Measurements from ENCODE around the gene PGS1. TPM values are rescaled to one million over a fixed set of nuclear protein-coding genes. Genes with fewer than 3 reads are reported as not detected.
A peak's percentile ranks its signal among the peaks of the same experiment; 100 is the strongest.

PGS1 gene
- total RNA-seq, 1 donor from 2014 or later, result 66.9 TPM

DNA sequence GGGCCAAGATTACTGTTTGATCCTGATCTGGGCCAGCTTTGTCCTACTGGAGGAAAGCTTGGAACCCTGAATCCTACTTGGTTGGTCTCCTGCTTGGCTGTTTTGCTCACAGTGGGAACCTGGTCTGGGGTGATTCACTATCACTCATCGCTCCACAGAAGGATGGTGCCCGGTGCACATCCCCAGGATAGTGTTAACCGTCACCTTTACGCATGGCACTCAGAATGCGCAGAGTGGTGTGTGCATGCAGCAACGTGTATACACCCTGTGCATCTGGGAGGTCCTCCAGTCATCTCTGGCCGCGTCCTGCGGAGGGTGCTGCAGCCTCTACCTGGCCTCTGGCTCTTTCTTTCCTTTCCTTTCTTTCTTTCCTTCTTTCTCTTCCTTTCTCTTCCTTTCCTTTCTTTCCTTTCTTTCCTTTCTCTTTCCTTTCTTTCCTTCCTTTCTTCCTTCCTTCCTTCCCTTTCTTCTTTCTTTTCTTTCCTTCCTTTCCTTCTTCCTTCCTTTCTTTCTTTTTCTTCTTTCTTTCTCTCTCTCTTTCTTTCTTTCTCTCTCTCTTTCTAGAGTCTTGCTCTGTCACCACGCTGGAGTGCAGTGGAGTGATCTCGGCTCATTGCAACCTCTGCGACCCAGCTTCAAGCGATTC lies 31.7 kb upstream of the PGS1 start:
- DNase-seq, result no peak

DNA sequence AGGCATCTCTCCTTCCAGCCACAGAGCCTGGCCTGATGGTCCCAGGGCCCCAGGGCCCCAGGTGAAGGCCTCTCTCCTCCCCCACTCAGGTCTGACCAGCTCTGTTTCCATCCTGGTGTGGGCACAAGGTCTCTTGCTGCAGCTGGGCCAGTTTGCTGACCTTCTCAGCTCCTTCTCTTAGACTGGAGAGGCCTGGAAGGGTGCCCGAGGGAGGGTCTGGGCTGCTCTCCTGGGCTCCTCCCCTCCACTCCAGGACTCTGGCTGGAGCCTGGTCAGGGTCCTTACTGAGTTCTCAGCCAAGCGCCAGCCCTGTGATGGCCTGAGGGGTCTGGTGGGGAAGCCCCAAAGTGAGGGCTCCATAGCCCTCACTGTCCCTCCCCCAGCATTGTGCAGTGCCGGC lies 31.0 kb upstream of the PGS1 start:
- no peak for DNase-seq

DNA sequence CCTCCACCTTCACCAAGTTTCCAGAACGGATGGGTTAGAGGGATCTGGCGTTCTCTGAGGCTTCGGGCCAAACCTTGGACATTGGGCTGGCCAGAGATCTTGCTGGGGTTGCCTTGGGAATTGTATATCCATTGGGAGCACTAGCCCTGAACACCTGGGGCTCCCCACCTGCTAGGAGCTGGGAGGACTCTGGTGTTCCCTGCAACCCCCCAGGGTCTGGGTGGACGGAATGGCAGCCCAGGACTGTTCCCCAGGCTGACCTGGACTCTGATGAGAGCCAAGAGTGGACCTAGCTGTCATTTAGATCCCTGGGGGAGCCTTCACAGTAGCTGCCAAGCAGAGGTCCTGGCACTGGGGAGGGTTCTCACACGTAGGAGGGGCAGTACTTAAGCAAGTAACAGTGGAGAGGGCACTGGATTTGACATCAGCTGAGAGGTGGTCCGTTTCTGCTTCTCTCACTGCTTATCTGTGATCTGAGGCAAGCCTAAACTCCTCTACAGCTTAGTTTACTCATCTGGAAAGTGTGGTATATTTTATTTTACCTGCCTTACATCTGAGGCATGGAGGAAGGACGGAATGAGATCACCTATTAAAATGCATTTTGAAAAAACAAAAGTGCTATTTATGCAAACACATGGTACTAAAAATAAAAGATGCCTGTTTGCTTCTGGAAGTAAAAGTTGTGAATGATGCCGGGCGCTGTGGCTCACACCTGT lies 30.2 kb upstream of the PGS1 start:
- DNase-seq, result no peak

DNA sequence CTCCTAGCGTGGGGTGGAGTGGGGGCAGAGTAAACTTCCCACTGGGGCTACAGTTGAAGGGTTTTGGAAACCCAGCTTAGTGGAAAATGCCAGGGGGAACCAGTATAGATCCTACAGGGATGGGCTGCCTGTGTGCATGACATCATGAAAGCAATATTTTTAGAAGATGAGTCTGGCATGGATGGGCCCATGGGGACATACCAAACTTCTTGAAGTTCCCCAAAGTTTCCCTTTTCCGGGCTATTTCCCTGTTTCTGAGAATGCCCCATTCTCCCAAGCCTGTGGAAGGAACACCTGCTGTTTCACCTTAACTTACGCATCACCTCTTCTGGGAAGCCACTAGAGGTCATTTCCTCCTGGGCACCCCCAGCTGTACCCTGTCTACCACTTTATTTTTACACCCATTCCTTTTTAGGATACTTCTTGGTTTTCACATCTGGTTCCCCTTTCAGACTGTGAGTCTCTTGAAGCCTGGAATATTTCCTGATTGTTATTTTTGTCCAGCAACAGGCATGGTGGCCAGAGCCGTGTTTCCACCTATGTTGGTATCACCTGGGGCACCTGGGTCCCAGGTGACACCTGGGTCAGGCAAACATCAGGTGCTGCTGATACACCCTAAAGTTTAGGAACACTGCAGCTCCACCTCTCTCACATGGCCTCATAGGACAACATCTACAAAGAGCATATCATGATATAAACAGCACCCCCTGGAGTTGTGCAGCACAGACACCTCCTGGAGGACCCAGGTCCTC lies 28.4 kb upstream of the PGS1 start:
- DNase-seq, result no peak

DNA sequence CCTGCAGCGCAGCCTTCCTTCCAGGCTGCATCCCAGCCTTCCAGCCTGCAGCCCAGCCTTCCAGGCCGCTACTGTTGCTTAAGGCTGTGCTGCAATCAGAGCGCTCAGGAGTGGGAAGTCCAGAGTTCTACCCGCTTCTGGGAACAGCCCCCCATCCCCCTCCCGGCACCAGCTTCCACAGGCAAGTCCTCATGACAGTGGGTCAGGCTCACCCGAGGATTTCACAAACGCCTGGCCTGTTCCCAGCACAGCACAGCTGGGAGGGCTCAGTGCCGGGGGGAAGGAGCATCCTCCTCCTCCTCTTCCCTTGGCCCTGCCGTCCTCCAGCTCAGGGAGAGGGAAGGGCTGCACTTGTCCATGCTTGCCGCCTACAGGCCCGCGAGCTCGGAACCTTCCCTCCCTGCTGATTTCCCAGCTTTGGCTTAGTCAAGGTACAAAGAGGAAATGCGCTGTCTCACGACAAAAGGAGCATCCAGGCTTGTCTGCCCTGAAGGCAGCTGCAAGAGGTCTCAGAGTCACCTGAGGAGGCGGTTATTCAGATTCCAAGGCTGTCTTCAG lies 26.9 kb upstream of the PGS1 start:
- DNase-seq, result no peak

DNA sequence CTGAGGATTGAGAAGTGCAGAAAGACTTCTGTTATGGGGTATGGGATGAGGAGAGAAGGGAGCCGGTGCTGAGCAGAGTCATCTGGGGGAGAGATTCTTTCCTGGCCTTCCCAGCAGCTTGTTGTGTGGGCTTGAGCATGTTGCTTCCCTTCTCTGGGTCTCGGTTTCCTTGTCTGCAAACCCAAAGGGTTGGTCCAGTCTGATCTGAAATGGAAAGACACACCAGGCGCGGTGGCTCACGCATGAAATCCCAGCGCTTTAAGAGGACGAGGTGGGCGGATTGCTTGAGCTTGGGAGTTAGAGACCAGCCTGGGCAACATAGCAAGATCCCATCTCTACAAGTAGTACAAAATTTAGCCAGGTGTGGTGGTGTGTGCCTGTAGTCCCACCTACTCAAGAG lies 24.6 kb upstream of the PGS1 start:
- DNase-seq, result no peak

DNA sequence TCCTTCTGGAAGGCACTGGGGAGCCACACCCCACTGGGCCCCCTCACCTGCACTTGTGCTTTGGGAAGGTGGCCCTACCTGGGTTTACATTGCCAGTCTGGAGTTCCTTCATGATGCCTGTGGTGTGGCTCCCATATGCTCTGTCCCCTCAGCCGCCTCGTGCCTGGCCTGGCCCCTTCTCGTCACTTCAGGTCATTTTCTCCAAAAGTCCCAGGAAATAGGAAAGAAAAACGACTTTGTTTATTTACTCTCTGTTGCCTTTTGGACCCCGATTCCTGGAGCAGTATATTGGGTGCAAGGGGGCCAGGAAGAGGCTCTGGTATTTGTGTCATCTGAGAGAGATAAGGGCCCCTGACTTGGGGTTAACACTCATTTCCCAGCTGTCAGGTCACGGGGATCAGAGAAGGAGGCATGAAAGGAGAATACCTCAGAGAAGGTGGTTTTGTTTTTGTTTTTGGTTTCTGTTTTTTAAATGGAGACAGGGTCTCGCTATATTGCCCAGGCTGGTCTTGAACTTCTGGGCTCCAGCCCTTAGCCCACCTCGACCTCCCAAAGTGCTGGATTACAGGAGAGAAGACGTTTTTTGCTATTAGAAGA lies 23.3 kb upstream of the PGS1 start:
- no peak for DNase-seq

DNA sequence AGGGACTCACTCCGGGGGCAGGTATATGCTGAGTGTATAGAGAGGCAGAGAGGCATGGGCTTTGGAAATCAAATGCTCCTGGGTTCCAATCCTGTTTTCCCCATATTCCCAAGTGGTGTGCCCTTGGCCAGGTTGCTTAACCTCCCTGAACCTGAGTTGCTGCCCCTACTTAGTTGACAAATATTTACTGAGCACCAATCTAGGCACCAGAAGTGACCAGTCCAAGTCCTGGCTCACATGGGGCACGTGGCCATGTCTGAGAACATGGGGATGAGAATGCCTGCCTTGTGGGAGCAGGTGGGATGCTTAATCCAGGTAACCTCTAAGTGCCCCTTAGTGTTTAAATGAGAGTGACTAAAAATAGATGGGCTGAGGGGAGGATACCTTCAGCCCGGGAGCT lies 22.7 kb upstream of the PGS1 start:
- no peak for DNase-seq

DNA sequence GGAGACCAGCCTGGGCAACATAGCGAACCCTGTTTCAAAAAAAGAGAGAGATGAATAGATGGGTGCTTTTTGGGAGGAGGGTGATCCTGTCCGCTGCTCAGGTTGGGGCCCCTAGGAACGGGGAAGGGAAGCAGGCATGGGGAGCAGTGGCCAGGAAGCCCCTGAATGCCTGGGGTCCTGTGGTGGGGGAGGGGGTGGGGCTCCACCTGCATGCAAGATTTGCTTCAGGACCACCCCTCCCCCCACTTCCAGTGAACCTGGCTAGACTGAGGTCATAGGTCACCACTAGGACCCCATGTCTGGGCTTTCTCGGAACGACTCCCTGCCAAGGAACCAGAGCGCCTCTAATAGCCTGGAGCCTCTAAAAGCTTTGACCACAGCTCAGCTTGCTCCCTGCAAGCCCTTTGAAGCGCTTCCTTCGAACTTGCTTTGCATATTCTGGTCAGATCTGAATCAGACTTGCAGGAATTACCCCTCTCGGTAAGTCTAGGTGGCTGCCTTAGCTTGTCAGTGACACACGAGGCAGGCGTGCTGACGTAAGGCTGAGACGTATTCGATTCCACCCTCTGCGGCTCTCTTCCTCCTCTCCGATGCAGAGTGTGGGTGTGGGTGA lies 22.2 kb upstream of the PGS1 start:
- peak; percentile 32 for DNase-seq

DNA sequence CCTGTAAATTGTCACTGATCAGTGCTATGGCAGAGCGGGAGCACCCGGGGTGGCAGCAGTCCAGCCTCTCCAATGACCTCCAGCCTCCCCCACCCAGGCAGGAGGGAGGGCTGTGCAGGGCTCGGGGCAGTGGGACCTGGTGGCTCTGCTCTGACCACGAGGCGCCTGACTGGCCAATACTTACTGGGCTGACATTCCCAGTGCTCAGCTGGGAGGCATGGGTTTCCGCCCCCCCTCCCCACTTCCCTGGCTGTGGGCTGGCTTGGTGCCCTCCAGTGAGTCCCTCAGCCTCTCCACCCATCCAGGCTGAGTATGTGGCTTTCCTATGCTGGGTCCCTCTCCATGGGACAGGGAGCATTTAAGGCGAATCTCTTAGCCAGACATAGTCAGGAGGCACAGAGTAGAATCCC lies 21.3 kb upstream of the PGS1 start:
- peak; percentile 80 for DNase-seq

DNA sequence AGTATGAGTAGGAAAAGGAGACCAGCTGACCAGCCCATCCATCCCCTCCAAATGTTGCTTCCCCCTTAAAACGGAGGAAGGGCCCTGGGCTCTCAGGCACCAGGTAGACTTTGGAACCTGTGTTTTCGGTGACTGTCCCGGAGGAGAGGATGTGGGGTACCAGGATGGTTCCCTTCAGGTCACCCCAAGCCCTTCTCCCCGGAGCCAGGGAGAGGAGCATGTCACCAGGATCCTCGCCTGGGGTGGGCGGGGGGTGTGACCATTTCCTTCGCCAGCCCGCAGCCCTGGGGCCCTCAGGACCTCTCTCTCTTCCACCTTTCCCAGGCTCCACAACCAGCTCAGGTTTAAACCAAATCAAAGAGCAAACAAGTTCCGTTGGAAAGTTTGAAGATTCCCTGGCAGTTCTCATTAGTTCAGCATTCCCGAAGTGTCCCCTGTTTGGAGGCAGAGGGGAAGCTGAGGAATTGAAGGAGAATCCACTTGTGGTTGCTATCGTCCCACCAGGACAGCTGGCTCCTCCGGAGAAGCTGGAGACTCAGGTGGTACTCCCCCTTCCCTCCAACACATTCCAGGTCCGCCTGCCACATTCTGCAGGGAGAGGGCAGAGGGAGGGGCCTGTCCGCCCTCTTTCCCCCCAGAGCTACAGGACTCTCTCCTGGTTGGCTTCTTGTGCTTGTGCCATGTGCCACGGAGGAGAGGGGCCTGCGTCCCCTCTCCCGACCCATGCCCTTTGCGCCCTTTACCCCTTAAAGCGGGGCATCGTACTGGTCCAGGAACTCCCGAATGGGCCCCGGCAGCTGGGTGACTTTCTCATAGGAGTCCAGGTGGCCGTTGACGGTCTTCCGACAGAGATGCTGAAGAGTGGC lies 20.5 kb upstream of the PGS1 start:
- peak; percentile 26 for DNase-seq

DNA sequence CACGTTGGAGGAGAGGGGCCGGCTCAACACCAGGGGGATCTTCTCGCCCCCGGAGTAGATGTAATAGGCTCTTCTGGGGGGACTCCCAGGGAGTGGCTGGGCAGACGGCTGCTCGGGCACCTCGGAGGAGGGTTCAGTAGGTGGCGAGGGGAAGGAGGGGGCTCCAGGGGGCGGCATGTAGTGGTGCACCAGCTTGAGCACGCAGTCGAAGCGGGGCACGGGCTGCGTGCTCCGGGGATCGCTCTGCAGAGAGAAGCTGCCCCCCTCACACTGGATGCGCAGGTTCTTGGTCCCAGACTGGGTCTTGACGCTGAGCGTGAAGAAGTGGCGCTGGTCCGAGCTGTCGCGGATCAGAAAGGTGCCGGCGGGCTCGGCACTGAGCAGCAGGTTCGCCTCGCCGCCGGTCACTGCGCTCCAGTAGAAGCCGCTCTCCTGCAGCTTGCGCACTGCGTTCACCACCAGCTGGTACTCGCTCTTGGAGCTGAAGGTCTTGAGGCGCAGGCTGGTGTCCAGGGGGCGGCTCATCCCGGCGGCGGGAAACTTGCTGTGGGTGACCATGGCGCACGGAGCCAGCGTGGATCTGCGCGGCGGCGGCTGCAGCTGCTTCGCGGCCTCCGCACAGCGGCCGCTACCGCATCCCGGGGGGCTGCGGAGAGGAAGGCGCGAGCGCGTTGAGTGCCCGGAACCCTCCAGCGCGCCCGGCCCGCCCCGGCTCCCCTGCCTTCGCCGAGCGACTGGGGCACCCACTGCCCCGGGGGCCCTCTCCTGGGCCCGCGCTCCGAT lies 19.7 kb upstream of the PGS1 start:
- peak; percentile 70 for DNase-seq

DNA sequence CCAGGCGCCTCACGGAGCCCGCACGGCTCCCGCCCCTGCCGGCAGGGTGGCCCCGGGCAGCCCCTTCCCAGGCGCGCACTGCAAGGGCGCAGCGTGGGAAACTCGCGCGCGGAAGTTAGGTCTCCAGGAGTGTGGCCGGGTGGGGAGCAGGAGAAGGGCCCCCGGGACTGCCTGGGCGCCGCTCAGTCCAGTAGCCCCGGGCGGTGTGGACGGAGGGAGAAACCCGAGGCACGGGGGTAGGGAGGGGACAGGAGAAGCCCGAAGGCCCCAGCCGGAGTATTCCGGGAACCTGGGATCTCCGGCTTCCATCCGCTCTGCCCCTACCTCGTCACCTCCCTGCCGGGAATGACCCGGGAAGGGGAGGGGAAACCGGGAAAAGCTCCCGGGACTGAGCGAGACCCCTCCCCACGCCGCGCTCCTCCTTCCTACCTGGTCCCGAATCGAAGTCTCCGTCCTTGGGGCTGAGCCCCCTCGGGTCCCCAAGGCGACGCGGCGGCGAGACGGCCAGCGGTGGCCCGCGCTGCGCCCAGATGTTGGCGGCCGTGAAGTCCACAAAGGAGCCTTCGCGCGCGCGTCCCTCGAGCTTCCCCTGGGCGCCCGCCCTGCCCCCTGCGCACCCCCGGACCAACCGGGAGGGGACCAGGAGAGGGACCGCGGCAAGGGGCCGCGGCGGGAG lies 19.0 kb upstream of the PGS1 start:
- DNase-seq, result peak; percentile 47

DNA sequence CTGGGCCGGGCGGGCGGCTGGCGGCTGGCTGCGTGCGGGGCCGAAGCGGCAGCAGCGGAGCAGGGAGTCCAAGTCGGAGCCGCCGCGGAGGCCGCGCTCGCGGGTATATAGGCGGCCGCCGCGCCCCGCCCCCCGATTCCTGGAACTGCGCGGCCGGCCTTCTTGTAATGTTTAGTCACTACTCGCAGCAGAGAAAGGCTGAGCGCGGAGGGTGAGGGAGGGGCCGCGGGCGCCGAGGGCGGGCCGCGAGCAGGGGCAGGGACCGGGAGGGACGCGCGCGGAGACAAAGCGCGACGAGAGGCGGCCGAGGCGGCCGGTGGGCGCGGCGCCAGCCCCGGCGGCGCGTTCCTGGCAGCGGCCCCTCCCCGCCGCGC lies 18.5 kb upstream of the PGS1 start, which contains the start of gene SOCS3:
Gene SOCS3 (minus strand): TSS at position 81 of the 374 bp plus-strand sequence. CDS start 982 bp downstream, outside the sequence.
- DNase-seq, result peak; percentile 97

DNA sequence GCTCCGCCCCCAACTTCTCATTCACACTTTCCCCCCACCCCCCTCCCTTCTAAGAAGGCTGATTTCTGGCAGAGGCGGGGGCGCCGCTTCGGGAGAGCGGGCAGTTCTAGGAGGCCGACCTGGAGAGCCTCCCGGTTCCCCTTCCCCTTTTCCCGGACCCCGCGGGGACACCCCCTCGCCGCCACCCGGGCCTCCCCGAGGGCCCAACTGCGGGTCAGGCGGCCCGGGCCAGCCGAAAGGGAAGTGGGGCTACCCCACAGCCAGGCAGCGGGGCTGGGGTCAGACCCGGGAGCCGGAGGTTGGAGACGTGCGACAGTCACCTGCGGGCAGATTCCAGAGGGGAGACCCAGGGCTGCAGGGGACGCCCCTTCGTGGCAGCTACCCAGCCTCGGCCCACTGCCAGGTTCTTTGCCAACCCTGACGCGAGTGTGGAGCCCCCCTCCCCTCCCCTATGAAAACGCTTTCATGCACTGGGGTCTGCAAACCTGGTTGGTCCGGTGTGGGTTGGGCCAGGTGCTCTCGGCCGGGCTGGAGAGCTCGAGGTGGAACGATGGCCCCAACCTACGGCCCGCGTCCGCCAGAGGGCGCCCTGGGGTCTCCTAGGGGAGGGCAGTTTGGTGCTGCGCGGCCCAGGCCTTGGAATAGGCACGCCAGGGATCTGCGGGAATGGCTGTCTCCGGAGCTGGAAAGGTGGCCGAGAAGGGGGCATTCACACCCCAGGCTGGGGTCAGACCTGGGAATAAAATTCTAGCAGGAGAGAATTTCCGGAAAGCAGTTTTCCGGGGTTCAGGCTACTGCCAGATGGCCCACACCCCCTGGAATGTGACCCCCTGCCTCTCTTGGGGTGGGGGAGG lies 17.9 kb upstream of the PGS1 start:
- peak; percentile 94 for DNase-seq

DNA sequence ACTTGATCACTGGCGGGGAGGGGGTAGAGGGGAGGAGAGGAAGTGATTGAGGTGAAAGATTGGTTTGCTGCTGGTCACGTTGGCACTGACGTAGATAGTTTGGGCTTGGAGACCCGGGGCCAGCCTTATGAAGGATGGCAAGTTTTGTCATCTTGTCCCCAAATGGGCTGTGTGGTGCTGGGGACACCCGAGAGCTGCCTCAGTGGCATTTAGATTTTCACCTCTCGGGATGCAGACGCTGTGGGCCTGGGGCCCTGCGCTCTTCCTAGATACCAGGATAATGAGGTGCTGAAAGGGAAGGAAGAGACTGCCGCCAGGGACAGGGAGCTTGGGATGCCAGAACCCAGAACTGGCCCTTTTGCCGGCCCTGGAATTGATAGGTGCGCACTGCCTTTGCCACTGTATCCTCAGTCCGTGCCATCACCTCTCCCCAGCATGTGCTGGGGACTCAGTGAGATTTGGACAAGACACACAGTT lies 17.2 kb upstream of the PGS1 start:
- no peak for DNase-seq

DNA sequence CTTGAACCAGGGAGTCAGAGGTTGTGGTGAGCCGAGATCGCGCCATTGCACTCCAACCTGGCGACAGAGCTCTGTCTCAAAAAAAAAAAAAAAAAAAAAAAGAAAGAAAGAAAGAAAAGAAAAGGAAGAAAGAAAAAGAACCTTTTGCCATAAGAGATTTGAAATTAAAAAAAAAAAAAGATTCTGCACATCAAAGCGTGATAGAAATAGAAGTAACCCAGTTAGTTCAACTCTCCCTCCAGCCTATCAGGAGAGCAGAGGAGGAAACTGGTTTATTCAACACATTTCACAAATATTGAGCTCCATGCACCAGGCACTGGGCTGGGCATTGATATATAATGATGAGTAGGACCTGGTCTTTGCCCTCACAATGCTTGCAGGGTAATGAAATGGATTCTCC lies 16.2 kb upstream of the PGS1 start:
- no peak for DNase-seq

DNA sequence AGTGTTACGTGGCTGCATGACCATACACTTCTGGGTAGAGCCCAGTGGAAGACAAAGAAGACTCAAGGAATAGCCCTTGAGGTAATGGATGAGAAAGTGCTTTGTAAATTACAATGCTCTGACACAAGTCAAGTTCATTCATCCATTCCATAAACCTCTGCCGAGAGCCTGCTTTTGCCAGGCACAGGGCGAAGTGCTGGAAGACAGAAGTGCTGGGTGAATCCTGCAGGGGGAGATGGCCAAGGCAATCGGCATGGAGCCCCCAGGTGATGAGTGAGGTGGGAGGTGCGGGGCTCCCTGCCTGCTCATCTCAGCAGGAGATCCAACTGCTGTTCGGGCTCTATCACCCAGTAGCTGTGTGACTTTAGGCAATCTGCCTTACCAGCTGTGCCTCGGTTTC lies 15.8 kb upstream of the PGS1 start:
- DNase-seq, result no peak

Data from dermis blood vessel endothelial cell (primary cell).